Nephron progenitor cell (in vitro differentiated cells): ENCODE results near the gene HERPUD1.

Experiments used
- DNase-seq: peaks from one replicate; pipeline ENCODE4 v3.0.0; 2021
- H3K27ac Mint-ChIP-seq: 2 replicates; pipeline ENCODE4 v1.8.0; 2021; ENCODE audit warnings: mild to moderate bottlenecking, moderate library complexity, mixed read lengths
- H3K27me3 Mint-ChIP-seq: 2 replicates; pipeline ENCODE4 v1.8.0; 2021; ENCODE audit warnings: mild to moderate bottlenecking, low read depth, mixed read lengths; ENCODE audit not compliant: poor library complexity
- H3K36me3 Mint-ChIP-seq: 2 replicates; pipeline ENCODE4 v1.8.0; 2021; ENCODE audit warnings: low read depth, mixed read lengths
- H3K4me1 Mint-ChIP-seq: 2 replicates; pipeline ENCODE4 v1.8.0; 2021; ENCODE audit warnings: mixed read lengths
- H3K4me3 Mint-ChIP-seq: 2 replicates; pipeline ENCODE4 v1.8.0; 2021; ENCODE audit warnings: mild to moderate bottlenecking, moderate library complexity, mixed read lengths
- H3K9me3 Mint-ChIP-seq: 2 replicates; pipeline ENCODE4 v1.8.0; 2021; ENCODE audit warnings: mild to moderate bottlenecking, moderate library complexity, mixed read lengths
- CTCF ChIP-seq: fragments of 200-600 bp; sonication (generic); IDR thresholded peaks from 2 replicates; pipeline ENCODE4 v1.5.0; 2021; ENCODE audit warnings: antibody characterized with exemption

Gene HERPUD1

GRCh38 chr16:56909527-56909979 is 22.4 kb upstream of the HERPUD1 start:
- peak overlapping the region; percentile 66 for H3K27ac Mint-ChIP-seq
- H3K27me3 Mint-ChIP-seq: peaks cover 4% of the 10 kb centered on the region
- no peak for TF ChIP-seq CTCF

DNA sequence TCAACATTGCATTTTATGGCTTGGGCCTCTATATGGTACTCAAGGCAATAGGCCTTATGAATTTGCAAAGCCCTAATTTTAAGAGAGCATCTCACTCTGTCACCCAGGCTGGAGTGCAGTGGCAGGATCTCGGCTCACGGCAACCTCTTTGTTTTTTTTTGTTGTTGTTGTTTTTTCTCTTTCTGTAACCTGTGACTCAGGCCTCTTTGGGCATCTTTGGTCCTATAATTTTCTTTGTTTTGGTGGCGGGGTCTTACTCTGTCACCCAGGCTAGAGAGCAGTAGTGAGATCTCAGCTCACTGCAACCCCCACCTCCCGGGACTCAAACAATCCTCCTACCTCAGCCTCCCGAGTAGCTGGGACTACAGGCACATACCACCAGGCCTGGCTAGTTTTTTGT is 21.8 kb upstream of the HERPUD1 start:
- no peak for DNase-seq
- Mint-ChIP-seq H3K4me1 (peaks cover 57% of the 10 kb centered on the region), H3K36me3 (no peaks in the 10 kb centered on the region), H3K9me3 (peaks cover 9% of the 10 kb centered on the region), H3K27ac (peak overlapping the region; percentile 86), H3K4me3 (no peak overlapping the region), H3K27me3 (peaks cover 4% of the 10 kb centered on the region)
- TF ChIP-seq CTCF: no peak

More at GRCh38 chr16:56909527-56909979, 22.4 kb upstream of the HERPUD1 start:
- Mint-ChIP-seq H3K4me3 (no peak overlapping the region), H3K36me3 (no peaks in the 10 kb centered on the region), H3K4me1 (peaks cover 54% of the 10 kb centered on the region), H3K9me3 (peaks cover 9% of the 10 kb centered on the region)
- no peak for DNase-seq

GRCh38 chr16:56910654-56911539 is 21.0 kb upstream of the HERPUD1 start:
- no peak for TF ChIP-seq CTCF
- no peak overlapping the region for H3K4me3 Mint-ChIP-seq
- H3K36me3 Mint-ChIP-seq: no peaks in the 10 kb centered on the region
- no peak for DNase-seq
- no peak overlapping the region for H3K27ac Mint-ChIP-seq
- peaks cover 9% of the 10 kb centered on the region for H3K9me3 Mint-ChIP-seq
- H3K27me3 Mint-ChIP-seq: peaks cover 4% of the 10 kb centered on the region
- H3K4me1 Mint-ChIP-seq: peaks cover 59% of the 10 kb centered on the region

- no peaks in the 10 kb centered on the region for H3K36me3 Mint-ChIP-seq
- peak overlapping the region; percentile 37 for H3K4me3 Mint-ChIP-seq
- H3K27ac Mint-ChIP-seq: peak overlapping the region; percentile 5
- peaks cover 5% of the 10 kb centered on the region for H3K9me3 Mint-ChIP-seq
- H3K4me1 Mint-ChIP-seq: peaks cover 68% of the 10 kb centered on the region
- peaks cover 6% of the 10 kb centered on the region for H3K27me3 Mint-ChIP-seq
- TF ChIP-seq CTCF: no peak
- no peak for DNase-seq
Measured at GRCh38 chr16:56911771-56912571, 20.0 kb upstream of the HERPUD1 start.

GRCh38 chr16:56912746-56913708 is 18.9 kb upstream of the HERPUD1 start:
- no peak for DNase-seq
- no peak for TF ChIP-seq CTCF
- peaks cover 10% of the 10 kb centered on the region for H3K27me3 Mint-ChIP-seq
- H3K4me3 Mint-ChIP-seq: peak overlapping the region; percentile 37
- H3K36me3 Mint-ChIP-seq: no peaks in the 10 kb centered on the region
- H3K9me3 Mint-ChIP-seq: no peaks in the 10 kb centered on the region
- H3K4me1 Mint-ChIP-seq: peaks cover 77% of the 10 kb centered on the region
- peak overlapping the region; percentile 5 for H3K27ac Mint-ChIP-seq
